CD14-positive monocyte (primary cell): ENCODE results near the gene GRK5. TPM values are rescaled to one million over a fixed set of nuclear protein-coding genes. Genes with fewer than 3 reads are reported as not detected.

ENCODE experiments used
- DNase-seq, 3 donors: peaks; one replicate each; pipeline ENCODE4 v3.0.0-alpha.2; 2011 to 2022
- H2AFZ ChIP-seq: 2 replicates; pipeline ENCODE4 v1.6.0; 2012; ENCODE audit warnings: mild to moderate bottlenecking, low read depth, low read length, inconsistent platforms; ENCODE audit not compliant: insufficient read depth, poor library complexity, severe bottlenecking
- H3K27ac ChIP-seq, 2 donors: 1 replicate in 1 of 2; 2 replicates in 1 of 2; pipeline ENCODE4 v1.5.1; 2012 to 2013; ENCODE audit warnings: low read length in 2 of 2, control low read depth in 1 of 2, inconsistent platforms in 1 of 2, low read depth in 1 of 2, mild to moderate bottlenecking in 1 of 2
- H3K27me3 ChIP-seq, 2 donors: one replicate each; pipeline versions ENCODE4 v1.6.0 to v1.6.1; 2011 to 2013; ENCODE audit warnings: low read length in 2 of 2; ENCODE audit not compliant: control insufficient read depth in 2 of 2, insufficient read depth in 2 of 2
- H3K36me3 ChIP-seq, 2 donors: replicated peaks in 1 of 2; 1 replicate in 1 of 2; 2 replicates in 1 of 2; pipeline versions ENCODE4 v1.5.1 to v1.6.1; 2012 to 2013; ENCODE audit warnings: low read length in 2 of 2, control low read depth in 1 of 2, inconsistent platforms in 1 of 2, mild to moderate bottlenecking in 1 of 2; ENCODE audit not compliant: insufficient read depth in 2 of 2, control insufficient read depth in 1 of 2
- H3K4me1 ChIP-seq, 2 donors: 1 replicate in 1 of 2; 2 replicates in 1 of 2; pipeline versions ENCODE4 v1.5.1 to v1.6.1; 2012 to 2013; ENCODE audit warnings: low read length in 2 of 2, control low read depth in 1 of 2, inconsistent platforms in 1 of 2, mild to moderate bottlenecking in 1 of 2, moderate library complexity in 1 of 2; ENCODE audit not compliant: insufficient read depth in 2 of 2, control insufficient read depth in 1 of 2
- H3K4me2 ChIP-seq: replicated peaks from 2 replicates; pipeline ENCODE3; 2012; ENCODE audit warnings: low read length, moderate library complexity, mild to moderate bottlenecking; ENCODE audit not compliant: poor library complexity, severe bottlenecking; ENCODE audit errors: extremely low read depth
- H3K4me3 ChIP-seq, 3 experiments: fragments of 200-600 bp in 1 of 3; sonication (generic) in 1 of 3; replicated peaks in 1 of 3; 1 replicate in 2 of 3; 2 replicates in 1 of 3; pipeline ENCODE4 v1.5.1; 2011 to 2013; ENCODE audit warnings: low read length in 3 of 3, mild to moderate bottlenecking in 3 of 3, control low read depth in 2 of 3, low read depth in 2 of 3, inconsistent platforms in 1 of 3, moderate library complexity in 1 of 3
- H3K79me2 ChIP-seq: 2 replicates; pipeline ENCODE4 v1.6.0; 2012; ENCODE audit warnings: mild to moderate bottlenecking, control low read depth, inconsistent platforms, low read length, moderate library complexity; ENCODE audit not compliant: insufficient read depth
- H3K9ac ChIP-seq: 2 replicates; pipeline ENCODE4 v1.6.0; 2017; ENCODE audit warnings: low read length, mild to moderate bottlenecking; ENCODE audit not compliant: insufficient read depth, poor library complexity, severe bottlenecking
- H3K9me3 ChIP-seq, 2 donors: replicated peaks in 1 of 2; 1 replicate in 1 of 2; 2 replicates in 1 of 2; pipeline versions ENCODE4 v1.5.1 to v1.6.1; 2012 to 2013; ENCODE audit warnings: low read length in 2 of 2, control low read depth in 1 of 2; ENCODE audit not compliant: control insufficient read depth in 1 of 2, insufficient read depth in 1 of 2
- H4K20me1 ChIP-seq: 2 replicates; pipeline ENCODE4 v1.6.0; 2012; ENCODE audit warnings: mild to moderate bottlenecking, low read length, control low read depth, moderate library complexity; ENCODE audit not compliant: insufficient read depth
- H3K27ac Mint-ChIP-seq, 7 donors: one replicate each; pipeline ENCODE4 v1.8.0; 2020; ENCODE audit warnings: mild to moderate bottlenecking in 7 of 7, mixed read lengths in 7 of 7, moderate library complexity in 6 of 7, inconsistent platforms in 2 of 7
- H3K27me3 Mint-ChIP-seq, 3 donors: one replicate each; pipeline ENCODE4 v1.8.0; 2021 to 2022; ENCODE audit warnings: low read depth in 3 of 3, mild to moderate bottlenecking in 3 of 3, mixed read lengths in 3 of 3, moderate library complexity in 3 of 3, inconsistent platforms in 1 of 3
- H3K36me3 Mint-ChIP-seq, 2 donors: one replicate each; pipeline ENCODE4 v1.8.0; 2020; ENCODE audit warnings: mixed read lengths in 2 of 2, inconsistent platforms in 1 of 2, mild to moderate bottlenecking in 1 of 2
- H3K4me1 Mint-ChIP-seq: one replicate; pipeline ENCODE4 v1.8.0; 2020; ENCODE audit warnings: mild to moderate bottlenecking, mixed read lengths
- H3K4me3 Mint-ChIP-seq, 2 donors: one replicate each; pipeline ENCODE4 v1.8.0; 2020; ENCODE audit warnings: mild to moderate bottlenecking in 2 of 2, mixed read lengths in 2 of 2, moderate library complexity in 1 of 2
- H3K9me3 Mint-ChIP-seq, 7 donors: one replicate each; pipeline ENCODE4 v1.8.0; 2020 to 2022; ENCODE audit warnings: mixed read lengths in 7 of 7, mild to moderate bottlenecking in 6 of 7, moderate library complexity in 6 of 7, inconsistent platforms in 2 of 7
- CTCF ChIP-seq: fragments of 200-600 bp; IDR thresholded peaks from one replicate; pipeline ENCODE4 v1.8.0; 2022; ENCODE audit warnings: antibody characterized with exemption, mild to moderate bottlenecking
- WGBS: methylation state at CpG from one replicate; pipeline ENCODE4 v1.1.5; 2013; ENCODE audit warnings: missing lambda C conversion rate; ENCODE audit not compliant: insufficient coverage; 5-methylcytosine and 5-hydroxymethylcytosine counted together
- intact Hi-C, 2 donors: fragments of 100-400 bp; cut with micrococcal nuclease; formaldehyde crosslinking; loops; one replicate each; pipeline versions ENCODE4 v1.15.0 to v1.15.1; 2023
- polyA plus RNA-seq, 3 donors: library from polyadenylated mRNA; depleted of rRNA in 1 of 3; unstranded in 2 of 3; stranded (reverse) in 1 of 3; fragments of 300-500 nt in 2 of 3; fragments of >200 nt in 1 of 3; fragmentation: Illumina TruSeq in 2 of 3; gene quantifications; 1 replicate in 2 of 3; 2 replicates in 1 of 3; pipeline ENCODE4 v1.2.3, GENCODE V29; 2012 to 2021

The GRK5 gene
- polyA plus RNA-seq, 3 donors = 1.2 to 6.5 (median 2.8) TPM

GRCh38 chr10:119335671-119336353, 128.4 kb downstream of the GRK5 start:
- no peak overlapping the region for H3K9ac ChIP-seq
- Mint-ChIP-seq H3K36me3 (peaks cover 11 to 17% of the 10 kb centered on the region in 2 donors), H3K27me3 (peaks cover 2 to 5% (median 2%) of the 10 kb centered on the region in 3 donors), H3K4me1 (no peaks in the 10 kb centered on the region), H3K9me3 (no peaks in the 10 kb centered on the region), H3K27ac (peak overlapping the region in 1 of 7 donors; percentile 60), H3K4me3 (no peak overlapping the region)
- H3K36me3 ChIP-seq = no peaks in the 10 kb centered on the region
- H3K27ac ChIP-seq = no peak overlapping the region
- 91% methylated on average over 9 of the region's 10 CpGs for WGBS
- no peak for TF ChIP-seq CTCF
- intact Hi-C loops = no loop called here
- H3K79me2 ChIP-seq = no peaks in the 10 kb centered on the region
- H3K4me1 ChIP-seq = no peaks in the 10 kb centered on the region
- no peaks in the 10 kb centered on the region for H3K27me3 ChIP-seq
- H2AFZ ChIP-seq = no peak overlapping the region
- no peaks in the 10 kb centered on the region for H3K9me3 ChIP-seq
- DNase-seq = no peak
- H3K4me3 ChIP-seq = no peak overlapping the region
- no peak overlapping the region for H3K4me2 ChIP-seq
- H4K20me1 ChIP-seq = no peaks in the 10 kb centered on the region

- Mint-ChIP-seq H3K27ac (peak overlapping the region in 1 of 7 donors; percentile 11), H3K4me1 (peaks cover 6% of the 10 kb centered on the region), H3K9me3 (peaks cover 0 to 2% (median 0%) of the 10 kb centered on the region in 7 donors), H3K27me3 (peaks cover 2 to 5% (median 2%) of the 10 kb centered on the region in 3 donors), H3K4me3 (no peak overlapping the region), H3K36me3 (peaks cover 8 to 19% of the 10 kb centered on the region in 2 donors)
- H2AFZ ChIP-seq = no peak overlapping the region
- no peaks in the 10 kb centered on the region for H3K9me3 ChIP-seq
- H3K79me2 ChIP-seq = no peaks in the 10 kb centered on the region
- no peak overlapping the region for H3K9ac ChIP-seq
- no peaks in the 10 kb centered on the region for H3K27me3 ChIP-seq
- no peaks in the 10 kb centered on the region for H3K4me1 ChIP-seq
- no peak overlapping the region for H3K4me3 ChIP-seq
- no peak overlapping the region for H3K27ac ChIP-seq
- DNase-seq = no peak
- H3K36me3 ChIP-seq = no peaks in the 10 kb centered on the region
- WGBS = 99% methylated on average over 17 of the region's 17 CpGs
- no peak for TF ChIP-seq CTCF
- H3K4me2 ChIP-seq = no peak overlapping the region
- intact Hi-C loops = no loop called here
- no peaks in the 10 kb centered on the region for H4K20me1 ChIP-seq
These were observed 129.2 kb downstream of the GRK5 start for GRCh38 chr10:119336599-119336998.
